NCI-H748 (cell line): ENCODE results near the gene NTRK3.
"Not testable (repeated sequence)": the region's sequence is repeated elsewhere in the genome, so short reads cannot be mapped to it uniquely, and the experiment has no call there.

ENCODE experiments used
- DNase-seq: peaks from one replicate; lab custom pipeline; 2025; ENCODE audit not compliant: unreplicated experiment; lab: John Stamatoyannopoulos, UW

NTRK3 gene

DNA sequence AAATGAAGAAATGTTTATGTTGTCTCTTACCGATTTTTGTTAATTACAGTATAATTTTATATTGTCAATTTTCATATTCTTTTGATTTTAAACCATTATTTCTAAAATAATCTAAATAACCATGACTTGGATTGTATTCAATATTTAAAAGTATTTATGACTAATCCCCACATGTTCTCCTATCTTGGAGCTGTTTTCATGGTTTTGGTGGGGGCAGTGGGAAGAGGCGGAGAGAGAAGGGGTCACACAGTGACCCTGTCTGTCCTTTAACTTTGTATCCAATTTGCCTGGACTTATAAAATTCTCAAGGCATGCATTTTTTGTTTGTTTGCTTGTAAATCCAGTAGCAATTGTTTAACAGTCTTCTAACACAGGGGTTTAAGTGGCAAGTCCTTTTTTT lies 407.4 kb downstream of the NTRK3 start:
- no peak for DNase-seq

DNA sequence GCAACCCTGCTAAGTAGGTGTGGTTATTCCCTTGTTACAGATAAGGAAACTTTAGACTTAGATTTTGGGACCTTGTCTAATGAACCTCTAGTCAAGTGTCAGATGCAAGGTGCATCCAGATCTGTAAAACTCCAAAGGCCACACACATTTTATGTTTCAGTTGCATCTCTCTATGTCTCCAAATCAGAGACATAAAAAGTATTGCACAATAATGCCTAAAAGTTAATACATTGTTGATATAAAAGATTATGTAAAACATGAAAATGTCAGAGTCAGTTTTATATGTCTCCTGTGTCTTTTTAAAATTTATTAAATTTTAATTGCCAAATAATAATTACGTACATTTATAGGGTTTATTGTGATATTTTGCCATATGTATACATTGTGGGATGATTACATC lies 408.5 kb downstream of the NTRK3 start:
- DNase-seq: no peak

DNA sequence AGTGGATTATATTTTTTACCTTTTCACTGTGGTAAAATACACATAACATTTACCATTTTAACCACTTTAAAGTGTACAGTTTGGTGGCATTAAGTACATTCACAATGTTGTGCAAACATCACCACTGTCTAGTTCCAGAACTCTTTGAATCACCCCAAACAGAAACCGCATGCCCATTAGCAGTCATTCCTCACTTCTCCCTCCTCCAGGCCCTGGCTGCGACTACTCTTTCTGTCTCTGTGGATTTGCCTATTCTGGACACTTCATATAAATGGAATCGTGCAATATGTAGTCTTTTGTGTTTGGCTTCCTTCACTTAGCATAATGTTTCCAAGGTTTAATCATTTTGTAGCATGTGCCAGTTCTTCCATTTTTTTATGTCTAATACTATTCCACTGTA lies 409.8 kb downstream of the NTRK3 start:
- no peak for DNase-seq

DNA sequence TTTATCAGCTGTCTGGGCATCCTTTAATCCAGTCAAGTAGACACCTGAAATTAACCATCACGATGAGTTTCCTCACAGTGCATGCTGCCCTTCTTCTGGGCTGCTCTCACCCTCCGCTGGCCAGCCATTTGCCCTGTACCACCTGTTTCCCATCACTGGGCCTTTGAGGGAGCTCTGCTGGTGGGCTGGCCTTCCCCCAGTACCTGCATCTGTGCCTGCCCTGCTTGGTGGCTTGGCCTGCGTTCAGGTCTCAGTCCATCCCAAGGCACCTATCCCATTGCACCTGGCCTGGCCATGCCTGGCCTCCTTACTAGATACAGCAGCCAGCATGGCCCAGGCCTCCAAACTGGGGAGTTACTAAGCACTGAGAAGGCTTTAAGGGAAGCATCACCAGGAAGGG lies 413.2 kb downstream of the NTRK3 start:
- no peak for DNase-seq

DNA sequence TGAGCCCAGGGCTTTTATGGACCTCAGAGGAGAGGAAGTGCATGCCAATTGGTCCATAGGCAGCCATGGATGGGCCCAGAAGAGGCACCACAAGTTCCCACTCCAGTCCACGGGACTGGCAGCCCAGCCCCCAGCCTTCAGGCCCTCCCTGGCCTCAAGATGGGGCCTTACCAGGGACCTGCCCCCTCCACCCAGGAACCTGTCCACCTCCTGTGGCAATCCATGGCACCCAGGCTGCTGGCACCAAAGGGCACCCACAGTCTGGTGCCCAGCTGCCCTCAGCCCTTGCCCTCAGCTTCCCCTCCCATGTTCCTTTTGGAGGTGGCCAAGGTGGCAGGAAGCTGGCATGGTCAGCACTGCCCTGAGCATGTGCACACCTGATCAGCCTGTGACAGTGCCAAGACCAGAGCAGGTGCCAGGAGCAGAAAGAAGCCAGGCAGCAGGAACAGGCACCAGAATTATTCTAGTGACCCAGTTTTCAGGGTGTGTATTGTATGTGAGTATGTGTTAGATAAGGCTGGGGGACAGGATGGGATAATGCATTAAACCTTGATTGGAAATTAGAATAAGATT lies 415.0 kb downstream of the NTRK3 start:
- DNase-seq: no peak

DNA sequence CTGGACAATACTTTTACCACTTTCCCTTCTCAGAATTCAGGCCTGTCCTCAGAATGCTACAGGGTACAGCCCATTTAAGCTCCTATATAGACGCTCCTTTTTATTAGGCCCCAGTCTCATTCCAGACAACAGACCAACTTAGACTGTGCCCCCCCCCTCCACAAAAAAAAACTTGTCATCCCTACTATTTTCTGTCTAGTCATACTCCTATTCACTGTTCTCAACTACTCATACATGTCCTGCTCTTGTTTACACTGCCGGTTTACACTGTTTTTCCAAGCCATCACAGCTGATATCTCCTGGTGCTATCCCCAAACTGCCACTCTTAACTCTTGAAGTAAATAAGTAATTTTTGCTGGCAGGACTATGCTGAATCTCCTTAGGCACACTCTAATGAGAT lies 420.7 kb downstream of the NTRK3 start:
- not testable (repeated sequence) for DNase-seq

DNA sequence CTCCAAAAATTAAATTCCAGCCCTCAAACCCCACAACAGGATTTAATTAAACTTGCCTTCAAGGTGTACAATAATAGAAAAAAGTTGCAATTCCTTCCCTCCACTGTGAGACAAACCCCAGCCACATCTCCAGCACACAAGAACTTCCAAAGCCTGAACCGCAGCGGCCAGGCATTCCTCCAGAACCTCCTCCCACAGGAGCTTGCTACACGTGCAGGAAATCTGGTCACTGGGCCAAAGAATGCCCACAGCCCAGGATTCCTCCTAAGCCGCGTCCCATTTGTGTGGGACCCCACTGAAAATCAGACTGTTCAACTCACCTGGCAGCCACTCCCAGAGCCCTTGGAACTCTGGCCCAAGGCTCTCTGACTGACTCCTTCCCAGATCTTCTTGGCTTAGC lies 423.2 kb downstream of the NTRK3 start:
- DNase-seq: not testable (repeated sequence)

DNA sequence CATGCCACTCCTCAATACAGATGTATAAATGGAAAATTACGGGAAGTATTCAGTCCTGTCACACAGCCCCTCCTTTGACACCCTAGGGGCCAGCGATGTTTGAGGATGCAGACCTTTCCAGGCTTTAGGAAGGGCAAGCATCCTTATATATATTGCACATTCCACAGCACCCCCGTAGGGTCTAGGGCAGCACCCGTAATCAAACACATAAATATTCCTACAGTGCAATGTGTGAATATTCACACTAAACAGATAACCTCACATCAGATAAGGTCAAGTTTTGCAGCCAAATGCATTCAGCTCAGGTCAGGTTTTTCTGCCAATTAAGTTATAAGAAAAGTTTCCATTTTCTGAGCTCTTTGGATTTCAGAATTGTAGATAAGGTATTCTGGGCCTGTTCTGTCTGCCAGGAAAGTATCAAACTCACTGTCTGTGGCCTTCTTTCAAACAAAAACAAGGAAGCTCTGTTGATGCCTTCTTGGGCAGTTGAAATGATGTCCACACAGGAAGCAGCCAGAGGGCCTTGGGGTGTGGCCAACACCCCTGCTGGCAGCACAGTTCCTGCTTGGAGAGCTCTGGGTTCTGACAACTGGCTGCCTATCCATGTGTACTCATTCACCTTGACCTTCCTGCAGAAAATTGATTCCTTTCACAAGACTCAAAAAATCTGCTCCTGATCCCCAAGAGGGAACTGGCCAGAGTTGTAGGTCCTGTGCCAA lies 427.0 kb downstream of the NTRK3 start:
- DNase-seq: no peak

DNA sequence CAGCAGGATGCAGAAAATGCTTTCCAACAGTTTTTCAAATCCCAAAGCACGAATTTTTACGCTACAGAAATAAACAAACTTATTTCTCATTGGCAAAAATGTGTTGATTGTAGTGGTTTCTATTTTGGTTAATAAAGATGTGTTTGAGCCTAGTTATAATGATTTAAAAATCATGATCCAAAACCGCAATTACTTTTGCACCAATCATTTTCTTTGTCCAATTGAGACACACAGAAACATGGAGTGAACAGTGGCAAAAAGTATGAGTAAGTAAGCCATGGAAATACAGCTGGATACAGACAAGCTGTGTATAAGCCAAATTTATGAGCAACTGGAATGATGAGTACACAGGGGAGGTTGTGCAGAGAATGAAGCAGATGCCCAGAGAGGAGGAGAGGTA lies 427.9 kb downstream of the NTRK3 start:
- DNase-seq: no peak

DNA sequence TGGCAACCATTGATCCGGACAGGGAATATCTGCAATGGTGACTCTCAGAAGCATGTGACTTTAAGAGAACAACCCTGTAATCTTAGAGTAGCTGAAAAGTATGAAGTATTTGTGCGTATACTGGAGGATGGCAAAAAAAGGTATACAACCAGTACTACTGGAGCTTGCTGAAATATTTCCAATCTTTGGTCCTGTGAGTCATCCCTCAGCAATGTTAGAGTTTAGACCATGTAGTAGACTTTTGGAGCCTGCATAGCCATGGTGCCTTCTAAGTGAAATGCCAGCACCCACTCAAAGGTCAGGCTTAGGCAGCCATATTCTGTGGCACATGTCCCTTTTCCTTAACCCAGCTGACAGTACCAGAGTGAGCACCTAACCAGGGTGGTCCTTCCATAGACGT lies 429.4 kb downstream of the NTRK3 start:
- DNase-seq: no peak

DNA sequence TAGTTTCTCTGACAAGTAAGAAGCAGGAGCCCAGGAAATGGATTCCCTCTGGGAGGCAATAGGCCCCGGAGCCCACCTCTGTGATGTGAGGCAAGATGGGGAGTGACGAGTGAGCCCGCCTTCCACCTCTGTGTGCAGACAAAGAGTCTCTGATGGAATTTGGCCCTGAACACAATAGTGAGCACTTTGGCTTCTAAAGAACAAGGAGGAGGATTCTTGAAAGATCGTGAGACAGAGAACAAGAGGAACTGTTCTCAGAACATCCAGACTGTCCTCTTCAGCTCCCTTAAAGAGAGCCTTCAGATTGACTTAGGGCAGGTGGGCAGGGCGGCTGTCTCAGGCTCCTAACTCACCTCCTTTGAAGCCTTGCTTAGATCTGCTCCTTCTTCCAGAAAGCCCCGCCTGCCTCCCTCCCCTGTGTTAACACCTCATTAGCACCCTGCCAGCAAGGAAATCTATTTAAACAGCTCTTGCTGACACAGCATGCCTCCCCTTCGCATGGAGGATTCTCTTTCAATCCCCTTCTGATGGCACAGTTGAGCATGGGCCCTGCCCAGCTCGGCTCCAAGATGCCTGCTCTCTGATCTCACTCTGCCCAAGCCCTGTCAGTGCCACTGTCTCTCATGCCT lies 430.3 kb downstream of the NTRK3 start:
- no peak for DNase-seq

DNA sequence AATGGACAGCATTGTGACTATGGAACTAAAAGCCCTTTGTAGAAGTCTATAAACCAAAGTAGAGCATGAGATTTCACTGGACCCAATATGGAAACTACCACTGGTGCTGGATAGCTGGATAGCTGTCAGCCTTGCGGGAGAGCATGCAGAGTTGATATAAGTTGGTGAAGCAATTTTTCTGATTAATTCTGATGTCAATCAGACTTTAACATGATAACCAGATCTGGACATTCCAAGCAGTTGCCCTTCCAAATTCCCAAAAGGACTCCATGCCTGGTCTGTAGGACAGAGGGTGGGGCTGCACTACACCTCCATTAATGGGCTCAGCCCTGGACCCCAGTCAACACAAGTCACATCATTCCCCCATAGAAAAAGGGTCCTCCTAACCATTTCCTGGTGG lies 437.8 kb downstream of the NTRK3 start:
- no peak for DNase-seq

DNA sequence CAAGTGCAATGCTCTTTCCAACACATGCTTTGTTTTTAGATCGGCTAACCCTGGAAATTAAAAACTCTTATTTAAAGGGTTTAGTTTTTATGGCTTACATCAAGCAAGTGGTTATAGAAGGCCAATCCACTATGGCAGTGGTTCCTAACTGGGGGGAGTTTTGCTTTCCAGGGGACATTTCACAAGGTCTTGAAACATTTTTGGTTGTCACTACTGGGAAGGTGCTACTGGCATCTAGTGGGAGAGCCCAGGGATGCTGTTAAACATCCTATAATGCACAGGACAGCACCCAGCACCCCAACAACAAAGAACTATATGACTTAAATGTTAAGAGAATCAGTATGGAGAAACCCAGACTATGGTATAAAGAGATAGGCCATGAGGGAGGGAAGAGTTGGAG lies 439.0 kb downstream of the NTRK3 start:
- DNase-seq: no peak

DNA sequence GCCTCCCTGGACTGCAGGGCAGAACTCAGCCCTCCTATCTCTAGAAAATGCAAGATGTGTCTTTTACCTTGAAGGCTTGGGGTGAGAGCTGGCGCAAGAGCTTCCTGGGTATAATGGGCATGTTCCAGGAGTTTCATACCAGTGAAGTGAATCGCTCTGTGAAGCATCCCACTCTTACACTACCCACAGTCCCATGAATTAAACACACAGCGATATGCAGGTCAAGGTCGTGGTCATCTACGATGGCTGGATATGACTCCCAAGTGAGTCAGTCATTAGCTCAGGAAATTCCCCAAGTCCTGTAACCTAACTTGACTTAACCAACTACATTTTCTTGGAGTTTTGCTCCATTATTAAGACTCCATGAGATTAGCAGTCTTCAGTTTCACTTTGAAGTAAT lies 439.7 kb downstream of the NTRK3 start:
- DNase-seq: no peak

DNA sequence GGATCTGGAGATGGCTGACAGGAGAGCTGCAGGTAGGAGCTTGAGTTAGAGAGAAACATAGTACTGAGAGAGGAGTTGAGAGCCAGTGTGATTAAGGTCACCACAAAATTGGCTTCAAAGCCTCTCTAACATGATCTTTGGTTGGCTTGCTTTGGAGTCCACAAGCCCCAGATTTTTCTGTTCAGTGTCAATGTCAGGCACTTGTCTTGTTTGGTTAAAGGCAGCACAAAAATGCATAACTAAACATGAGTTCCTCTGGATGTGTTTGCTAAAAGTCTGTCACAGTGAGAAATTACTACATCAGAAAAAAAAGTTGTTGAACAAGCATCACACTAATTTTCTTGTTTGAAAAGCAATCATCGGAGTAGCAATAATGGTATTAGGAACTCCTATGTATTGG lies 440.5 kb downstream of the NTRK3 start:
- DNase-seq: no peak
